HepG2 (cell line): ENCODE results near the gene CASR. TPM values are rescaled to one million over a fixed set of nuclear protein-coding genes. Genes with fewer than 3 reads are reported as not detected.

Experiments
- ATAC-seq: fragments of 200-7000 bp; cut with Tn5 transposase; 3 replicates; pipeline ENCODE4 v1.9.1; 2020; ENCODE audit warnings: mild to moderate bottlenecking, moderate library complexity
- BruUV-seq: library from RNA; stranded (reverse); fragments of 400-500 nt; replicated peaks from 2 replicates; lab custom pipeline; 2021; lab: Mats Ljungman, UMichigan
- CTCF ChIA-PET: fragments of 300-600 bp; formaldehyde crosslinking; extraction: SDS; loops from one replicate; lab custom pipeline; 2021; ENCODE audit warnings: low total read pairs, inconsistent platforms, low intra/inter-chr PET ratio; lab: Yijun Ruan, JAX
- POLR2A ChIA-PET: fragments of 350-600 bp; sonication (Branson Sonifier 250); formaldehyde crosslinking; loops from one replicate; lab custom pipeline; 2020; ENCODE audit warnings: antibody characterized with exemption, inconsistent platforms; lab: Yijun Ruan, JAX
- DNase-seq: peaks from one replicate; pipeline ENCODE4 v3.0.0-alpha.2; 2015; ENCODE audit warnings: low spot score
- FAIRE-seq: peaks from 3 replicates; lab custom pipeline; 2011; peaks lifted over from hg19 to GRCh38; lab: Jason Lieb, UNC
- H2AFZ ChIP-seq: one replicate; pipeline ENCODE4 v1.6.1; 2011; ENCODE audit warnings: low read length, inconsistent platforms
- H3K27ac ChIP-seq: fragments of 300-600 bp; 3 replicates; pipeline ENCODE4 v1.8.0; 2011; ENCODE audit warnings: mixed run types, mild to moderate bottlenecking, mixed read lengths, low read length, inconsistent platforms; ENCODE audit not compliant: insufficient read depth; ENCODE audit errors: extremely low read length
- H3K27me3 ChIP-seq, 2 experiments: fragments of 200-600 bp in 1 of 2; 2 replicates in 1 of 2; 3 replicates in 1 of 2; pipeline versions ENCODE4 v1.6.0 to v1.8.0; 2011; ENCODE audit warnings: low read length in 2 of 2, mild to moderate bottlenecking in 2 of 2, moderate library complexity in 2 of 2, inconsistent platforms in 1 of 2; ENCODE audit not compliant: insufficient read depth in 2 of 2, control insufficient read depth in 1 of 2
- H3K36me3 ChIP-seq, 2 experiments: fragments of 200-600 bp in 1 of 2; replicated peaks in 1 of 2; 2 replicates in 1 of 2; 3 replicates in 1 of 2; pipeline versions ENCODE4 v1.5.1 to v1.8.0; 2011; ENCODE audit warnings: low read length in 2 of 2, inconsistent platforms in 1 of 2; ENCODE audit not compliant: insufficient read depth in 2 of 2, control insufficient read depth in 1 of 2
- H3K4me1 ChIP-seq: 2 replicates; pipeline ENCODE4 v1.5.1; 2012; ENCODE audit warnings: low read length, inconsistent platforms; ENCODE audit not compliant: insufficient read depth
- H3K4me2 ChIP-seq: 2 replicates; pipeline ENCODE4 v1.6.0; 2011; ENCODE audit warnings: low read depth, low read length, inconsistent platforms
- H3K4me3 ChIP-seq, 3 experiments: fragments of 200-600 bp in 1 of 3; sonication (generic), shearing (Covaris generic) in 1 of 3; replicated peaks in 1 of 3; 2 replicates each; pipeline ENCODE4 v1.5.1; 2011 to 2016; ENCODE audit warnings: low read length in 3 of 3, inconsistent platforms in 2 of 3, low read depth in 2 of 3, mild to moderate bottlenecking in 2 of 3, control low read depth in 1 of 3, mixed read lengths in 1 of 3; ENCODE audit not compliant: insufficient read depth in 1 of 3
- H3K79me2 ChIP-seq: one replicate; pipeline ENCODE4 v1.6.1; 2011; ENCODE audit warnings: low read length, inconsistent platforms; ENCODE audit not compliant: insufficient read depth
- H3K9ac ChIP-seq: 2 replicates; pipeline ENCODE4 v1.6.0; 2011; ENCODE audit warnings: mild to moderate bottlenecking, low read depth, low read length, inconsistent platforms; ENCODE audit not compliant: insufficient read depth
- H3K9me3 ChIP-seq: 2 replicates; pipeline ENCODE4 v1.5.1; 2012; ENCODE audit warnings: mild to moderate bottlenecking, low read length
- H4K20me1 ChIP-seq: 2 replicates; pipeline ENCODE4 v1.6.0; 2011; ENCODE audit warnings: inconsistent platforms, mild to moderate bottlenecking, low read length, moderate library complexity; ENCODE audit not compliant: insufficient read depth
- BCL6 ChIP-seq: IDR thresholded peaks from 2 replicates; pipeline ENCODE4 v1.6.1; 2016; ENCODE audit warnings: missing genetic modification reagents, missing compliant biosample characterization
- BRD4 ChIP-seq: sonication (generic); formaldehyde crosslinking; IDR thresholded peaks from 2 replicates; pipeline ENCODE4 v1.4.0; 2020; ENCODE audit warnings: missing genetic modification reagents
- CEBPG ChIP-seq: IDR thresholded peaks from 2 replicates; pipeline ENCODE4 v1.6.1; 2016
- FOXO1 ChIP-seq: sonication (generic); formaldehyde crosslinking; IDR thresholded peaks from 2 replicates; pipeline ENCODE4 v1.4.0; 2020; ENCODE audit warnings: missing genetic modification reagents
- FOXO4 ChIP-seq: sonication (generic); formaldehyde crosslinking; conservative IDR thresholded peaks from 2 replicates; pipeline ENCODE4 v1.8.1; 2023; ENCODE audit warnings: missing genetic modification reagents
- HMG20B ChIP-seq: conservative IDR thresholded peaks from 2 replicates; pipeline ENCODE4 v1.6.1; 2016; ENCODE audit warnings: missing genetic modification reagents, missing compliant biosample characterization
- ISX ChIP-seq: sonication (generic); formaldehyde crosslinking; conservative IDR thresholded peaks from 2 replicates; pipeline ENCODE4 v1.5.0; 2020; ENCODE audit warnings: missing genetic modification reagents
- KLF12 ChIP-seq: sonication (generic); formaldehyde crosslinking; IDR thresholded peaks from 2 replicates; pipeline ENCODE4 v1.4.0; 2020; ENCODE audit warnings: missing genetic modification reagents, borderline replicate concordance
- NCOA1 ChIP-seq: sonication (generic); formaldehyde crosslinking; IDR thresholded peaks from 2 replicates; pipeline ENCODE4 v1.9.0; 2021; ENCODE audit warnings: missing genetic modification reagents
- NR2F6 ChIP-seq, 2 experiments: IDR thresholded peaks; 2 replicates each; pipeline ENCODE4 v1.6.1; 2016; ENCODE audit warnings: antibody characterized with exemption in 1 of 2, mild to moderate bottlenecking in 1 of 2
- RORA ChIP-seq: sonication (generic); formaldehyde crosslinking; IDR thresholded peaks from 2 replicates; pipeline ENCODE4 v1.5.0; 2020; ENCODE audit warnings: mild to moderate bottlenecking, missing genetic modification reagents, moderate library complexity
- RXRB ChIP-seq: IDR thresholded peaks from 2 replicates; pipeline ENCODE4 v1.6.1; 2016; ENCODE audit warnings: borderline replicate concordance, missing genetic modification reagents, missing compliant biosample characterization
- TBX3 ChIP-seq: fragments of 450-650 bp; IDR thresholded peaks from 2 replicates; pipeline ENCODE4 v1.6.1; 2017; ENCODE audit warnings: antibody characterized with exemption, mild to moderate bottlenecking, inconsistent platforms, borderline replicate concordance
- ZBTB4 ChIP-seq: sonication (generic); formaldehyde crosslinking; IDR thresholded peaks from 2 replicates; pipeline ENCODE4 v1.4.0; 2020; ENCODE audit warnings: missing genetic modification reagents, mild to moderate bottlenecking, borderline replicate concordance
- ZFP36L2 ChIP-seq: sonication (generic); formaldehyde crosslinking; IDR thresholded peaks from 2 replicates; pipeline ENCODE4 v1.4.0; 2020; ENCODE audit warnings: missing genetic modification reagents
- ZNF83 ChIP-seq: sonication (generic); formaldehyde crosslinking; IDR thresholded peaks from 2 replicates; pipeline ENCODE4 v1.4.0; 2020; ENCODE audit warnings: missing genetic modification reagents, mild to moderate bottlenecking, borderline replicate concordance
- ZSCAN29 ChIP-seq: sonication (generic); formaldehyde crosslinking; conservative IDR thresholded peaks from 2 replicates; pipeline ENCODE4 v1.4.0; 2020; ENCODE audit warnings: mild to moderate bottlenecking, missing genetic modification reagents
- WGBS: methylation state at CpG from one replicate; pipeline ENCODE4 v1.1.6; 2017; ENCODE audit warnings: low lambda C conversion rate; 5-methylcytosine and 5-hydroxymethylcytosine counted together
- in situ Hi-C: cut with HindIII; loops from 2 replicates; pipeline ENCODE4 v1.10.0; 2017; ENCODE audit warnings: low pct_unique_long_range_greater_than_20kb; ENCODE audit not compliant: extremely low pct_ligation_motif_present
- intact Hi-C: fragments of 100-400 bp; cut with micrococcal nuclease; formaldehyde crosslinking; loops from one replicate; pipeline ENCODE4 v1.10.0; 2022; ENCODE audit not compliant: unreplicated experiment
- polyA plus RNA-seq, 8 experiments: library from polyadenylated mRNA; depleted of rRNA in 3 of 8; stranded (reverse) in 7 of 8; unstranded in 1 of 8; fragments of >200 nt; fragmentation: Illumina TruSeq in 4 of 8; extraction: Trizol in 4 of 8; gene quantifications; 2 replicates each; pipeline versions ENCODE4 v1.2.1 to v1.2.3, GENCODE V29; 2011 to 2016; ENCODE audit warnings: low read depth in 4 of 8, missing spikeins in 1 of 8, mixed read lengths in 1 of 8; ENCODE audit not compliant: insufficient read depth in 1 of 8
- total RNA-seq, 5 experiments: library from RNA; depleted of rRNA; stranded (reverse); fragments of >200 nt; fragmentation: Illumina TruSeq; extraction: Trizol; gene quantifications; 2 replicates each; pipeline ENCODE4 v1.2.3, GENCODE V29; 2016; ENCODE audit warnings: low read depth in 1 of 5

Gene CASR
- total and polyA plus RNA-seq, 2 of the 13 experiments (the other 11 are each of a cell fraction or from before 2014, with no cell fraction given), result not detected

- Histone ChIP-seq H3K4me1 (no peaks in the 10 kb centered on the region), H3K4me3 (no peak overlapping the region)
- BruUV-seq, result no TSS peak
Observed at GRCh38 chr3:122298239-122298638, 114.8 kb downstream of the CASR start.

GRCh38 chr3:122299215-122299614 lies 115.7 kb downstream of the CASR start:
- Histone ChIP-seq H2AFZ (no peak overlapping the region), H3K4me1 (no peaks in the 10 kb centered on the region), H3K36me3 (no peaks in the 10 kb centered on the region), H4K20me1 (no peaks in the 10 kb centered on the region), H3K79me2 (no peaks in the 10 kb centered on the region), H3K9ac (no peak overlapping the region), H3K4me2 (no peak overlapping the region), H3K27me3 (no peaks in the 10 kb centered on the region), H3K27ac (no peak overlapping the region), H3K4me3 (no peak overlapping the region), H3K9me3 (0 out of 2 replicates have a peak, but pooled peaks cover 4% of the 10 kb centered on the region)
- BruUV-seq, result no TSS peak
- no peak for ATAC-seq
- no peak for FAIRE-seq
- ChIA-PET CTCF (interaction anchor here (1.0 to 1.7 kb wide), 2 partner anchors 198 to 753 kb away, joined by 4 to 7 read pairs; partner anchors contain the start of gene POLQ), POLR2A (no interaction called here)
- DNase-seq, result no peak
- in situ Hi-C loops (no loop called here), intact Hi-C loops (no loop called here)
- TF ChIP-seq HMG20B (CRISPR knock-in tag), result no peak
- TF ChIP-seq ZBTB4 (CRISPR knock-in tag), result no peak
- no peak for TF ChIP-seq FOXO1 (CRISPR knock-in tag)
- TF ChIP-seq FOXO4 (CRISPR knock-in tag), result no peak
- no peak for TF ChIP-seq CEBPG (CRISPR knock-in tag)
- no peak for TF ChIP-seq TBX3
- no peak for TF ChIP-seq ZNF83 (CRISPR knock-in tag)
- no peak for TF ChIP-seq BCL6 (CRISPR knock-in tag)
- no peak for TF ChIP-seq KLF12 (CRISPR knock-in tag)
- TF ChIP-seq RORA, result no peak
- TF ChIP-seq ZFP36L2 (CRISPR knock-in tag), result no peak
- no peak for TF ChIP-seq ZSCAN29
- no peak for TF ChIP-seq ISX (CRISPR knock-in tag)
- no peak for TF ChIP-seq RXRB (CRISPR knock-in tag)
- TF ChIP-seq NCOA1 (CRISPR knock-in tag), result no peak
- TF ChIP-seq BRD4, result no peak

More at GRCh38 chr3:122298239-122298638, 114.8 kb downstream of the CASR start:
- Histone ChIP-seq H3K9me3 (0 out of 2 replicates have a peak, but pooled peaks cover 4% of the 10 kb centered on the region), H3K27ac (no peak overlapping the region), H4K20me1 (no peaks in the 10 kb centered on the region), H3K9ac (no peak overlapping the region), H3K27me3 (no peaks in the 10 kb centered on the region), H3K36me3 (no peaks in the 10 kb centered on the region), H3K4me2 (no peak overlapping the region), H3K79me2 (no peaks in the 10 kb centered on the region), H2AFZ (no peak overlapping the region)
- intact Hi-C loops (no loop called here), in situ Hi-C loops (no loop called here)
- POLR2A ChIA-PET, result no interaction called here
- CTCF ChIA-PET, result no interaction called here
- DNase-seq (no peak), FAIRE-seq (no peak), ATAC-seq (no peak)
- TF ChIP-seq NR2F6 (IDR thresholded peaks at IDR 0.05) (no peak), NR2F6 (CRISPR knock-in tag; IDR thresholded peaks at IDR 0.05) (no peak)
- 68% methylated on average over 2 of the region's 2 CpGs for WGBS
